GM19395 (cell line): ENCODE data around the gene PSAT1.

ENCODE experiments used
- ATAC-seq: cut with Tn5 transposase; IDR thresholded peaks from one replicate; pipeline ENCODE4 v1.9.1; 2021; ENCODE audit warnings: mild to moderate bottlenecking, moderate library complexity; ENCODE audit not compliant: unreplicated experiment

PSAT1 gene

DNA sequence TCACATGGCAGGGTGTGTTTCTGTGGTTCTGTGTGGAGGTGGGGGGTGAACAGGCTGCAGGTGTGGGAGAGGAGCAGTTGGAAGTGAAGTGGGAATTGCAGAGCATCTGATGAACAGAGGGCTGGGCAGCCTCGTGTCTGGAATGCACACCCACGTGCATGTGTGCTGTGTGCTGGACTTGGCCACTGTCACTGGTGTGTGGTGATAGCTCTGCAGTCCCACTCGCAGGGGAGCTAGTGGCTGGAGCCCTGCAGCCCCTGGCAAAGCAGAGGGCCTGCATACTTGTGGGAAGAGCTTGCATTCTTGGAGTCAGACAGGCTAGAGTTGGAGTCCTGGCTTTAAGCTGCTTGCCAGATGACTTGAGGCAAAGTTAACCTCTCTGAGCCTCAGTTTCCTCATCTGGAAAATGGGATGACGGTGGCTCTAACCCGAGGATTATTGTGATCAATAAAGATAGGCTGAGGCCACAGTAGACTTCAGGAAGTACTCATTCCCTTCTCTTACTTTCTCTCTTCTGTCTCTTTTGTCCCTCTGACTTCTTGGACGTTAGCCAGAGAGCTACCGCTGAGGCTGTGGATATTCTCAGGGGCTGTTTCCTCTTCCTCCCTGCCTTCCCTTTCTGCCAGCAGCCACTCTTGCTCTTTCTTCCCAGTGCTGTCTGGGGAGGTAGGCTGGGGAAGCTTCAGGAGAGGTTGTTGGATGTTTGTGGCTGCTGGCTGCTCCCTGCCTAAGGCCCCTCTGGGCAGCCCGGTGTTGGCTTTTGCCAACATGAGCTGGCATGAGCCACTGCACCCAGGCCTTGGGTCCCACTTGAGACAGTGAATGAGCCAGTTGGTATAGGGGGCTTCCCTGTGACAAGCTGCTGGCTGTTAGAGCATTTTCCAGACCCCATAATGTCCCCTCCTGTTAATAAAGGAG, 18.3 kb downstream of the PSAT1 start:
- ATAC-seq, result no peak

DNA sequence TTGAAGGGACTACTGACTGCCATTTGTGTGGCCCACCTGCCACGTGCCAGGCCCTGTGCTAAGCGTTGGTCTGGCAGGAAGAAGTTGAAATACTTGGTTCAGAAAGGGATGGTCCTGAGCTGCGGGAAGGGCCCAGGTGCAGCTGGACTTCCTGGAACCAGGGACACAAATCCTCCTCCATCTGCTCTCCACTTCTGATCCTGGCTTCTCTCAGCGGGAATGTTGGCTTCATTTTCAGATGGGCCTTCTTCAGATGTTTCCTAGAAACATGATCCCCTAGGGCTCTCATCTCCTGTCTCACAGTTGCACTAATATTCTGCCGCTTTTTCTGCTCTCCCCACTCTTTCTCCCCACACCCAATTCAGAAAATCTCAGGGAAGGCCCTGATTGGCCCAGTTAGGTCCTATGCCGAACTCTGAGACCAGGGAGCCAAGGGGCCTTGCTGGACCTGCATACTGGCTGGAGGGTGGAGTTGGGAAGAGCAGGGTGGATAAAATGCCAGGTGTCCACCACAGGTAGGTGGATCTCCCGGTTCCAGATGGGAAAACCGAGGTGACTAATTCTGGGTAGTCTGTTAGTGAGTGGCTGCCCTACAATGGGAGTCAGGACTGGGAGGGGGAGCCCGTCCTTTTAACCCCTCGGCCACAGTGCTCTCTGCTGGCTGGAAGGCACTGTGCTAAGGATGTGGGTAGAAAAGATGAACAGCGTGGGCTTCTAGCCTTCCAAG, 19.4 kb downstream of the PSAT1 start:
- no peak for ATAC-seq

DNA sequence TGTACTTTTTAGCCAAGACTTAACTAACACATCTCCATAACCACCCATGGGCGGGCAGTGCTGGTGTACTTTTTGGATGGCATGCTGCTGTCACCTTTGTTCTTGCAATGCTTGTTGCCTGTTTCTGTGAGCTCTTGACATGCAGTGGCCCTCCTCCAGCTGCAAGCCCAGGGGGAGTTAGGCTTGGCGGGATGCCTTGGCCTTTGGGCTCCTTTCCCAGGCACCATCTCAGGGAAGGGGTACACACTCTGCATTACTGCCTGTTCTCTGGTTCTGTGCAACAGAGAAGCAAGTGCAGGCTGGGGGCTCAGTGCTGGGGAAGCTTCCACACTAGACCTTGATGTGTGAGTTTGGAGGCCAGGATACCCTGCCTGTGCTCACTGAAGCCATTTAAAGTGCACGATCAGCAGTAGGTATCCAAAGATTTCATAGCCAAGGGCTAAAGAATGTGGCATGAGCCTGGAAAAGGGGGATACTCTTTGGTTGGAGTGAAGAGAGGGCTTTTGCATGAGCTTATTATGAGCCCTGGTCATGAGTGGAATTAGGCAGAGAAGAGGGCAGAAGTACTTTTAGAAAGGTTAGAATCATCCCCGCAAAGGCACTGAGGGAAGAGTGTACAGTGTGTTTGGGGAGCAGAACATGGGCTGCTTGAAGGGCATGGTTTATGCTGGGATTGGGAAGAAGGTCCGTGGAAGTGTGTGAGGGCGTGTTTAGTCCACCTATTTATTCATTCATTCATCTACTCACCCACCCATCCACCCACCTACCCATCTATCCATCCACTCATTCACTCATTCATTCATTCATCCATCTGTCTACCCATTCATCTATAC, 22.5 kb downstream of the PSAT1 start:
- ATAC-seq, result no peak

DNA sequence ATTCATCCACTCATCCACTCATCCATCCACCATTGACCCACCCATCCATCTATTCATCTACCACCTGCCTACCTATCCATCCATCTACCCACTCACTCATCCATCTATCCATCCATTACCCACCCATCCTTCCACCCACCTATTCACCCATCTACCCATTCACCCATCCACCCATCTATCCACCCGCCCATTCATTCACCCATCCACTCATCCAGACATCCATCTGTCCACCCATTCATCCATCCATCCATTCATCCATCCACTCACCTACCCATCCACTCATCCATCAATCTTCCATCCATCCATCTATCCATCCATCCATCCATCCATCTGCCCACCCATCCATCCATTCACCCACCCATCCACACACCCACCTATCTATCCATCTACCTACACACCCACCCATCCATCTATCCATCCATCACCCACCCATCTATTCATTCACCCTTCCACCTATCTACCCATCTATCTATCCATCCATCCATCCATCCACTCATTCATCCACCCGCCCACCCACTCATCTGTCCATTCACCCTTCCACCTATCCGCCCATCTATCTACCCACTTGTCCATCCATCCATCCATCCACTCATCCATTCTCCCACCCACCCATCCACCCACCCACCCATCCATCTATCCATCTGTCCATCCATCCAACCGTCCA, 23.2 kb downstream of the PSAT1 start:
- ATAC-seq, result no peak

DNA sequence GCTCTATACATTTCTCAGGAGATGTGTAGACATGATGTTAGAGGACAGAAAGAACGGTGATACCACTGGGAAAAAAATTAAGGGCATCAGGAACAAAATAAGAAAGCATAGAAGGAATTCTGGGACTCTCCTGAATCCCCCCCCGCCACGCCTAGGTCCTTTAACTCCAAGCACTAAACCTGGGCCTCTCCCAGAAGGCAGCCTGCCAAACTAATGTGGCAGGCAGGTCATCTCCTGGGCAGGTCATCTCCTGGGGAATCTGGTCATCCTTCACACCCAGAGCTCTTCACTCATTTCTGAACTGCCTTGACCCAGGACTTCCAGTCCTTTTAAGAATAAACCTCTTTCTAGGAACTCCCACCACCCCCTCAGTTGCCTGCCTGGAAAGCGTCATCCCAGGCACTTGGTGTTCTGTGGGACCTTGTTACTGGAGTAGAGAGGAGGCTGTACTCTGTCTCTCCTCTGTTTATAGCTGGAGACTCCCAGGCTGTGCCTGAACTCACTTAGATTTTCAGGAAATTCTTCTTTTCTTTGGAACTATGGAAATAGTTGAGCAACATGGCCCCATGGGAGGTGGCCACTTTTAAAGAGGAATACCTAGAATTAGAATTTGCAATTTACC, 24.1 kb downstream of the PSAT1 start:
- no peak for ATAC-seq

DNA sequence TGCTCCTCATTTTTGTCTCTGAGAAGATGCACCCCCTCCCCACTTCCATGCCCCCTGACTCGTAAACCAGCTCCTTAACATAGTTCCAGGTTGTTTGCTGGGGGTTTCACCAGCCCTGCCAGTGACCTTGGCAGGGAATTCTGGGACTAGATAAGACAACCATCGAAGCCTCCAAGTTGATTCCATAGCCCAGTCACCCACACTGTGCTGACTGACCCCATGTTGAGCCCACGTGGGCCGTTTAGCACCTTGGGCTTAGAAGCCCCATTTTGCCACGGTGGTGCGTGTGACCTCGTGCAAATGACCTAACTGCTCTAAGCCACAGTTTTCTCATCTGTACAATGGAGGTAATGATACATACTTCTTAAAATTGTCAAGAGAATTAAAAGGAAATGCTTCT, 24.6 kb downstream of the PSAT1 start:
- no peak for ATAC-seq

DNA sequence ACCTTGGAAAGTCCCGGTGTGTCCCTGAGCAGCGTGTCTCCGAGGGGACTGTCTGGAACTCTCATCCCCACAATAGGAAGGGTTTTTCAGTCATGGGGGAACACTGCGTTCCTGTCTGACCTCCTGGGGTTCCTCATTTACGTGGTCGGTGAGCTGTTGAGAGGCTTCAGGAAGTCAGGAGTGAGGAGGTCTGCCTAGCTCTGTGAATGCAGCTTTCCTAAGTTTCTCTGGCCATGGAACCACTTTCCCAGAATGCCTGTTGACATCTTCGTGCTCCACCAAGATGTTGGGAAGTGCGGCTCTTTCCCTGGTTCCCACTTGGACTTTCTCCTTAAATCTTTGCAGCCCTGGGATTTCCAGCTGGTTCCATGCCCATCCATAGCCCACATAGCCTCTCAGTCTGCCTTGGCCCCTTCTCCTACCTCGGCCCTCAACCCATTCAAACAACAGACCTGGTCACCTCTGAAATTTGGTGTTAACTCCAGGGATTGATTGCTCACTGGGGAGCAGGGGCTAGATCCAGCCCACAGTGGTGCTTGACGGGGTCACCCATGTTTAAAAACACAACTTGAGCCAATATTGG, 27.2 kb downstream of the PSAT1 start:
- ATAC-seq, result no peak

DNA sequence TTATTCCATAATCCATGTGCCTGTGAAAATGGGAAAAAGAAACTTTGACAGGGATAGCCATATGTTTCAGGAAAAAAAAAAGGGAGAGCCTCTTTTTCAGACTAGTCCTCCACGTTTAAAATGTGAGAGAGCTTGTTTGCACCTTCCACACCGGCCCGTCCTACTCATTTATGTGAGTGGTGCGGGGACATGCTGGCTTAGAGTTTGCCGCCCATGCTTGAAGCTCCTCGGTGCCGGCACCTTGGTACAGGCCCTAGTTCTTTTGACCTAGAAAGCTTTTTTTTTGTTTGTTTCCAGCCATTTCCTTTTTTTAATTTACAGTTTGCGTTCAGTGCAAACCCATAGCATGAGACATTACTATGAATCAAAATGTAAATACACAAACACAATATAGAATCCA, 27.8 kb downstream of the PSAT1 start:
- ATAC-seq, result no peak

DNA sequence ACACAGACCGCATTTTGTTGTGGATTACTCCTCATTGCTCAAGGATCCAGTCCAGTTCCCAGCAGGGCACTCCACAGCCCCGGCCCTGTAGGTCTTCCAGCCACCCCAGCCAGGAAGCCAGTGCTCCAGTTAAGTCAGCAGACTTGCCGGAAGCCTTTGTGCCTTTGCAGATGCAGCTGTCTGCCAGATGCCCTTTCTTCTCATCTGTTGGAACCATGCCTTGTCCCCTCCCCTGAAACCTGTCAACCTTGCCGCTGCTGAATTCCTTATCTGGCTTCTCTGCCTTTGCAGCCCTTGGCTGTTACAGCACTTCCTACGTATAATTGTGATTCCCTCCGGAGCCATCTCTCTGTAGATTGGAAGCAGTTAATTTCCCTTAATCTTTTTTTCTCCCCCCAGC, 28.4 kb downstream of the PSAT1 start:
- ATAC-seq, result no peak

DNA sequence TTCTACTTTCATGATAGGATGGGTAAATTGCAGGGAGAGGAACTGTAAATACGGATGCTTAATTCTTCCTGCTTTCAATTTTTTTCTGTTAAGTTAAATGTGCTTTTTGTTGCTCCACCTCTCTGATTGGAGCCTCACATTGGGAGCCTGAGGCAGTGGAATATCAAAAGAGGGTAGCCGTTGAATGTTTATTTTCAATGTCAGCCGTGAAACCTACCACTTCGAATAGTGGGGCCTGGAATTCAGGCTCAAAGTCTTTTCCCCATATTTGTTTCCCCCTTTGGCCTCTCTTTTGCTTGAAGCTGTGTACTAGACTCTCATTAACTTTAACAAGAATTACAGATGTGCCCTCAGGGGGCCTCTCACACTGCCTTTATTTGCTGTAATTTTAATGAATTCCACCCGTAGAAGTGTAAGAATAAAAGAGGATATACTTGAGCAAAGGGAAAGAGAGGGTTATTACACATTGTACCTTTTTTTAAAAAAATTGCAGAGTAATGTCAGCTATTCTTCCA, 29.0 kb downstream of the PSAT1 start:
- ATAC-seq, result no peak

DNA sequence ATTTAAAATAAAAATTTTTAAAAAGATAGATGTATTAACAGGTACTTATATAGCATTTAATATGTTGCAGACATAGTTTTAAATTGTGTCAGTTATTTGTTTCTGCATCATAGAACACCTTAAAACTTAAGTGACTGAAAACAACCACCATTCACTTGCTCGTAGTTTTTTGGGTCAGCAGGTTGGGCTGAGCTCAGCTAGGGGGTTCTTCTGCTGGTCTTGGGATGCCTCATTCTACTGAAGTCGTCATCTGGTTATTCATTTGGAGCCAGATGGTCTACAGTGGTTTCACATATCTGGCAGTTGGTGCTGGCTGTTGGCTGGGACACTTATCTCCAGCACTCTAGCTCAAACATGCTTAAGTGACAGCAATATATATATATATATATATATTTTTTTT, 29.6 kb downstream of the PSAT1 start:
- no peak for ATAC-seq

DNA sequence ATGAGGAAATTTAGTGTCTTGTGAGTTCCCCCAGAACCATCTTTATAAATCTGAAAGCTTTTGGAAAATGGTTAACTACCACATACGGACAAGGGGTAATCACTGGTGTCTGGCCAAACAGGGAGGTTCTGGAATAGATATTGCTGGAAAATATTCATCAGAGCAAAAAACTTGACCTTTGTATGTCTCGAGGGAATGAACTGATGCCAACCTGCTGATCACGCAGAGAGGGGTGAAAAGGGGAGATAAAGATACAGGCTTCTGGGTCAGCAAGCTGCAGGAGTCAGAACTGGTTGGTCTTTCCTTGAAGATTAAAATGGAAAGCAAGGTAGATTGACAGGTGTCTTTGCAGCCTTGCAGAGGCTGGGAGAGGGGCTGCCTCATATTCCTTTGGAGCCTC, 35.5 kb downstream of the PSAT1 start:
- ATAC-seq, result no peak

DNA sequence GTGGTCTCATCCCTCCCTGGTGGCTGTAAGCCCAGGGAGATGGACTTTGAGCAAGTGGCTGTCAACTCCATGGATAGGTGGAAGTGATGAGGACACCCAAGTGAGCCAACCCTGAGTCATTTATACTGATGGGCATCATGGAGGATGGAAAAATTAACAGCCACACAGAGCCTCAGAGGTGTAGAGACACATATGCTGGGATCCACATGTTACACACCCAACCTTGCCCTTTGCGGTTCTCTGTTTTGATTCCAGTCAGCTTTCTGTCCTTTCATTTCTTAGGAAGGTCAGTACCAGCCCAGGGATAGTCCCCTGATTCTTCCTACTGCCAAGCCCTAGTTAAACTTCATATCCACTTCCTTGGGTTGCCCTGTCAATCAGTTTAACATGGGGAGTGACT, 51.9 kb downstream of the PSAT1 start:
- ATAC-seq, result no peak

DNA sequence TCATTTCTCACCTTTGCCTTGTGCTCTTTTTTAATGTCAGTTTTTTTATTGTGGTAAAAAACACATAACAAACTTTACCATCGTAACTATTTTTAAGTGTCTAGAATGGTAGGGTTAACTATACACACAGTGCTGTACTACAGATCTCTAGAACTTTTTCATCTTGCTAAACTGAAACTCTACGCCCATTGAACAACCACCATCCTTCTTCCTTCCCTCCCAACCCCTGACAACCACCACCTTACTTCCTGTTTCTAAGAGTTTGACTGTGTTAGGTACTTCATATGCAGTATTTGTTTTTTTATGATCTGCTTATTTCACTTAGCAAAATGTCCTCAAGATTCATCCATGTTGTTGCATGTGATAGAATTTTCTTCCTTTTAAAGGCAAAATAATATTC, 54.9 kb downstream of the PSAT1 start:
- ATAC-seq, result peak; percentile 91

DNA sequence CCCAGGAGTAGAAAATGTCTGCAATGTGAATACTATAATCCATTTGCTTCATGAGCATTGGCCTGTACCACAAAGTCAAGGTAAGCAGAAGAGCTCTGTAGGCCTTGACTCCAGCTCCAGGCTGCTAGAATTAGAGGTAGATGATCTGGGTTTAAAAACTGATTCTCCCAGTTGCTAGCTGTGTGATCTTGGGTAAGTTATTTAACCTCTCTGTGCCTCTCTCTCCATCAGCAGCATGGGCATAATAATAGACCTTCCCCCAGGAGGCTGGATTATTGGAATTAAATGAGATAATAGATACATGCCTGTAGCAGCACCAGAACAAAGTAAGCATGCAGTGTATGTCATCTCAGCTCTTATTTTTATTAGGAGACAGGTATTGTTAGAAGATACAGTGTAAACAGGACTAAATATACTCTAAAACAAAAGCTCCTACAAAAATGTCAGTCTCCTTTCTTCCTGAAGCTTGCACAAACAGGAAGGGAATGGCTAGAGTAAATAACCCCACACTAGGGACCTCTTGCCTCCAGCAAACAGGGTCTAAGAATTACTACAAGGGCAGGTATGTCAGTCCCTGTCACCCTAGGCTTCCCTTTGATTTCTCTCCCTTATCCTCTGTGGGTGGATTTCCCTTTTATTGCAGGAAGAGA, 57.5 kb downstream of the PSAT1 start:
- no peak for ATAC-seq

DNA sequence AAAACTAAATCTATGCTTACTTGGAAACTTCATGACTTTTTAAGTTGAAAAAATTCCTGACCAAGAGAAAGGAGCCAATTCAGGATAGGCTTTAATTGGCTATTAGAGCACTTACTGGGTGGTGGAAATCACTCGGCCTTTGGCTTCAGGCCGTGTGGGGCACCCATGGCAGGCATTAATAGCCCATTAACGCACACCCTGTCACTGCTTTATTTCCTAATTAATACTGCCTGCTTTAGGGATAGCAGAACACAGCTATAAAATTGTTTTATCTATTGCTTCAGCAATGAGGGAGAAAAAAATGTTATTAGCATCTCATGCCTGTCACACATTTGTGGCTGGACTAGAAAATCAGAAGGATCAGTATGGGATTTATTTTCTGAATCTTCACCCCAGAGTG, 58.1 kb downstream of the PSAT1 start:
- no peak for ATAC-seq

DNA sequence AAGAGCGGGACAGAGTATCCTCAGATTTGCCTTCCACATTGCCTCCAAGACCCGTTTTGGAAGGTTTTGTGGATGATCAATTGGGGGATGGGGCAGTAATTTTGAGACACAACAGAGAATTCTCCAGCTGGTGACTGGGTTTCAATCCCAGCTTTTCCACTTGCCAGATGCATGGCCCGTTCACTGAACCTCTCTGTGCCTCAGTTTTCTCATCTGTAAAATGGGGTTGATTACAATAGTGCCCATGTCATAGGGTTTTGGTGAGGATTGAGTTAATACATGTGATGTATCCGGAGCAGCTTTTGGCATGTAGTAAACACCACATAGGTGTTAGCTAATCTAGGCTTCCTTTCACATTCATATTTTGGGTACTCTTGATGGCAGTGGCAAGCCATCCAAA, 59.7 kb downstream of the PSAT1 start:
- ATAC-seq, result no peak

DNA sequence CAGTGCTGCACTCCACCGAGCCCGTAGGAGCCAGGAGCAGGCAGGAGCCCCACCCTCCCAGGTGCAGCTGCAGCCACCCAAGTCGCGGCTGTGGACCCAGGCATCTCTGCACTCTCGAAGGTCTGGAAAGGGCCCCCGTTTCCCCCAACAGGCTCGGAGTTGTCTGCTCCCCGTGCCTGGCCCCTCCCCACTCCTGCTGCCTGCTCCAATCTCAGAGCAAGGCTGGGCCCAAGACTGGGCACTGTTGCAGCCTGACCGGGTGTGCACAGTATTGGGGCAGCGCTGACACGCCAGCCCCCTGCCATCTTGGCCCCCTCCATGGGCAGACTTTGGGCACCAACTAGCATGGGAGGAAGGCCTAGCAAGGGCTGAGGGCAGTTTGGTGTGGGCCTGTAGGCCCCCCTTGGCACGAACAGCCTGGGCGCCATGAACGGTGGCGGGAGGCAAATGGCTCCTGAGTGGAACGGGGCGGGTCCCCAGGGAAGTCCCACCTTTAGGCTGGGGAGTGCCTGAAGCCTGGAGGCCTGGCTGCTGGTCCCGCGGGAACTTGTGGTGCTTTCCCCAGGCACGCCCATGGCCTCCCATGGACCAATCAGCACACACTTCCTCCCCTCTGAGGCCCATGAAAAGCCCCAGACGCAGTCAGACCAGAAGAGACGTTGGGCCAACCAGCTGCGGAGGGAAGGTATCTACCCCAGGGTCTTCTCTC, 60.4 kb downstream of the PSAT1 start:
- ATAC-seq, result no peak
